ENCODE measurements around the gene ADGRL3.

Gene ADGRL3

DNA sequence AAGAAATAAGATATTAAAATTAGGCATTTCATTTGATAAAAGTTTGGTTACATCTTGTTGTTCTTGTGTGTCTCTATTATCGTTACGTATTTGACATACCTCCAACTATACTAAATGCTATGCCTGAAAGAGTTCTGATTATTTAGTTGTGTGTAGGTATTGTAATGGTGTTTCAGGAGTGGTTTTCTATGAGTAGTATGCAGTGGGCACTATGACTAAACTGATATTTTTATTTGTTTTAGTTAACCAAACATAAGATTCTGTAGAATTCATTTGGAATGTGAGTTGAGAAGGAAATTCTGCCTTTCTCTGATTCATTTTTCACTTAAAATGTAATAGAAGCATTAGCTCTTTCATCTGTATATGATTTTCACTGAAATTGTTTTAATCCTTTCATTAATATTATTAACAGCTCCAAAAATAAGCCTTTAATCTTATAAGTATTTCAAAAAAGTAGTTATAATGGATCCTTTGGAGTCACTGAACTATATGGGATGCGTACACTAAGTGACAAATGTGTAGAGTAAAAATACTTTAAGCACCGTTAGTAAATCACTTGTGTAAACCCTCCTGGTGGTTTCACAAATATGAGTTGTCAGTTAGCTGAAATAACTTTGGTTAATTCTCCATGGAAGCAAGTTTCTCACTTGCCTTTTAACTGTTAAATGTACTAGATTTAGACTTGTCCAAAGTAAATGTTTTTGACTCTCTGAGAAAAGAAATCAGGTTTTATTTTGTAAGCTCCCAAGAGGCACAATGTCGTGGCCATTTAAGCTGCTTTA is 388.7 kb downstream of the ADGRL3 start:
- Histone ChIP-seq H3K4me2 (ENCODE audit: low read length) (no peak overlapping the region), H3K79me2 (ENCODE audit: insufficient read depth, low read length) (no peaks in the 10 kb centered on the region), H4K20me1 (ENCODE audit: insufficient read depth, low read length) (no peaks in the 10 kb centered on the region)

GRCh38 chr4:61590881-61591280 is 390.8 kb downstream of the ADGRL3 start:
- no peak overlapping the region for H3K4me3 ChIP-seq (ENCODE audit: low read depth, low read length, poor library complexity, severe bottlenecking)
- H3K4me2 ChIP-seq (ENCODE audit: low read length): no peak overlapping the region
- H3K27ac ChIP-seq (ENCODE audit: low read depth, low read length, poor library complexity, severe bottlenecking): no peak overlapping the region
- no peaks in the 10 kb centered on the region for H3F3A ChIP-seq (ENCODE audit: insufficient read depth, low read length)
- no peak overlapping the region for H2AFZ ChIP-seq (ENCODE audit: low read length)
- no peaks in the 10 kb centered on the region for H4K20me1 ChIP-seq (ENCODE audit: insufficient read depth, low read length)
- H3K36me3 ChIP-seq (ENCODE audit: insufficient read depth, low read length): no peaks in the 10 kb centered on the region
- H3K27me3 ChIP-seq (ENCODE audit: insufficient read depth, low read length): no peaks in the 10 kb centered on the region
- no peaks in the 10 kb centered on the region for H3K79me2 ChIP-seq (ENCODE audit: insufficient read depth, low read length)
- no peaks in the 10 kb centered on the region for H3K4me1 ChIP-seq (ENCODE audit: insufficient read depth, low read length, severe bottlenecking)
- no peak overlapping the region for H3K9ac ChIP-seq (ENCODE audit: low read length)
- TF ChIP-seq EZH2 (IDR thresholded peaks at IDR 0.05; ENCODE audit: borderline replicate concordance, low read length): no peak
- TF ChIP-seq, protein P1, sequence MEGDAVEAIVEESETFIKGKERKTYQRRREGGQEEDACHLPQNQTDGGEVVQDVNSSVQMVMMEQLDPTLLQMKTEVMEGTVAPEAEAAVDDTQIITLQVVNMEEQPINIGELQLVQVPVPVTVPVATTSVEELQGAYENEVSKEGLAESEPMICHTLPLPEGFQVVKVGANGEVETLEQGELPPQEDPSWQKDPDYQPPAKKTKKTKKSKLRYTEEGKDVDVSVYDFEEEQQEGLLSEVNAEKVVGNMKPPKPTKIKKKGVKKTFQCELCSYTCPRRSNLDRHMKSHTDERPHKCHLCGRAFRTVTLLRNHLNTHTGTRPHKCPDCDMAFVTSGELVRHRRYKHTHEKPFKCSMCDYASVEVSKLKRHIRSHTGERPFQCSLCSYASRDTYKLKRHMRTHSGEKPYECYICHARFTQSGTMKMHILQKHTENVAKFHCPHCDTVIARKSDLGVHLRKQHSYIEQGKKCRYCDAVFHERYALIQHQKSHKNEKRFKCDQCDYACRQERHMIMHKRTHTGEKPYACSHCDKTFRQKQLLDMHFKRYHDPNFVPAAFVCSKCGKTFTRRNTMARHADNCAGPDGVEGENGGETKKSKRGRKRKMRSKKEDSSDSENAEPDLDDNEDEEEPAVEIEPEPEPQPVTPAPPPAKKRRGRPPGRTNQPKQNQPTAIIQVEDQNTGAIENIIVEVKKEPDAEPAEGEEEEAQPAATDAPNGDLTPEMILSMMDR (IDR thresholded peaks at IDR 0.05; ENCODE audit: low read length): no peak; the same call in 1 of the 2 replicates
- no peaks in the 10 kb centered on the region for H3K9me2 ChIP-seq (ENCODE audit: low read depth, low read length)
- H3K9me3 ChIP-seq (ENCODE audit: low read length): no peaks in the 10 kb centered on the region

More for the DNA sequence above, 388.7 kb downstream of the ADGRL3 start:
- no peak overlapping the region; the same call in 1 of the 2 replicates for H2AFZ ChIP-seq (ENCODE audit: low read length)
- H3K9ac ChIP-seq (ENCODE audit: low read length): no peak overlapping the region
- H3K9me2 ChIP-seq (ENCODE audit: low read depth, low read length): no peaks in the 10 kb centered on the region
- TF ChIP-seq, protein P1 (IDR thresholded peaks at IDR 0.05; ENCODE audit: low read length): no peak
- no peak for TF ChIP-seq EZH2 (IDR thresholded peaks at IDR 0.05; ENCODE audit: borderline replicate concordance, low read length)
- H3K27me3 ChIP-seq (ENCODE audit: insufficient read depth, low read length): no peaks in the 10 kb centered on the region
- no peaks in the 10 kb centered on the region for H3F3A ChIP-seq (ENCODE audit: insufficient read depth, low read length)
- H3K36me3 ChIP-seq (ENCODE audit: insufficient read depth, low read length): no peaks in the 10 kb centered on the region
- H3K4me3 ChIP-seq (ENCODE audit: low read depth, low read length, poor library complexity, severe bottlenecking): no peak overlapping the region
- H3K9me3 ChIP-seq (ENCODE audit: low read length): no peaks in the 10 kb centered on the region
- H3K27ac ChIP-seq (ENCODE audit: low read depth, low read length, poor library complexity, severe bottlenecking): no peak overlapping the region
- H3K4me1 ChIP-seq (ENCODE audit: insufficient read depth, low read length, severe bottlenecking): no peaks in the 10 kb centered on the region

- no peak for TF ChIP-seq EZH2 (IDR thresholded peaks at IDR 0.05; ENCODE audit: borderline replicate concordance, low read length)
- TF ChIP-seq, protein P1 (IDR thresholded peaks at IDR 0.05; ENCODE audit: low read length): no peak
- no peaks in the 10 kb centered on the region for H3K27me3 ChIP-seq (ENCODE audit: insufficient read depth, low read length)
- no peaks in the 10 kb centered on the region for H3K4me1 ChIP-seq (ENCODE audit: insufficient read depth, low read length, severe bottlenecking)
- H3K4me3 ChIP-seq (ENCODE audit: low read depth, low read length, poor library complexity, severe bottlenecking): no peak overlapping the region
- H3K9me3 ChIP-seq (ENCODE audit: low read length): no peaks in the 10 kb centered on the region
- no peaks in the 10 kb centered on the region for H4K20me1 ChIP-seq (ENCODE audit: insufficient read depth, low read length)
- no peaks in the 10 kb centered on the region for H3K79me2 ChIP-seq (ENCODE audit: insufficient read depth, low read length)
- no peak overlapping the region for H3K4me2 ChIP-seq (ENCODE audit: low read length)
- H3K36me3 ChIP-seq (ENCODE audit: insufficient read depth, low read length): no peaks in the 10 kb centered on the region
- no peaks in the 10 kb centered on the region for H3F3A ChIP-seq (ENCODE audit: insufficient read depth, low read length)
- no peak overlapping the region for H3K27ac ChIP-seq (ENCODE audit: low read depth, low read length, poor library complexity, severe bottlenecking)
- H3K9me2 ChIP-seq (ENCODE audit: low read depth, low read length): no peaks in the 10 kb centered on the region
- H3K9ac ChIP-seq (ENCODE audit: low read length): no peak overlapping the region
- no peak overlapping the region for H2AFZ ChIP-seq (ENCODE audit: low read length)
Observed at GRCh38 chr4:61596606-61597340, 396.6 kb downstream of the ADGRL3 start.

All from OCI-LY1 (cell line).